Measurements from ENCODE around the gene DOK4. TPM values are rescaled to one million over a fixed set of nuclear protein-coding genes. Genes with fewer than 3 reads are reported as not detected.

DOK4 gene
- total and polyA plus RNA-seq, 2 experiments from 2014 or later = 11.4 to 29.1 TPM

DNA sequence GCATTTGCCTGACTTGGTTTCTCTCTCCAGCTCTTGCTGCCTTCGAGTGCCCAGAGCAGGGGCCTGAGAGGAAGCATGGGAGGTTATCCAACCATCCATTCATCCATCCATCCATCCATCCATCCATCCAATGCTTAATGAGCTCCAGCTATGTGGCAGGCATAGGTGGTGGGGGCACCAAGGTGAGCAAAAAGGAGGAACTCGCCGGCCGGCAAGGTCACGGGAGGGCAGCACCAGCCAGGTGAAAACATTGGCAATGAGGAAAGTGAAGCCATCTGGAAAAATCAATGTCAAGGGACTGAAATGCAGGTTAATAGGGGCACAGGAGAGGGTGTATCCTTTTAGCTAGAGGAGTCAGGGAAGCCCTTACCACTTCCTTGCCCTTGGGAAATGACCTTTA, 18.2 kb upstream of the DOK4 start (continued):
- TF ChIP-seq, protein P1, sequence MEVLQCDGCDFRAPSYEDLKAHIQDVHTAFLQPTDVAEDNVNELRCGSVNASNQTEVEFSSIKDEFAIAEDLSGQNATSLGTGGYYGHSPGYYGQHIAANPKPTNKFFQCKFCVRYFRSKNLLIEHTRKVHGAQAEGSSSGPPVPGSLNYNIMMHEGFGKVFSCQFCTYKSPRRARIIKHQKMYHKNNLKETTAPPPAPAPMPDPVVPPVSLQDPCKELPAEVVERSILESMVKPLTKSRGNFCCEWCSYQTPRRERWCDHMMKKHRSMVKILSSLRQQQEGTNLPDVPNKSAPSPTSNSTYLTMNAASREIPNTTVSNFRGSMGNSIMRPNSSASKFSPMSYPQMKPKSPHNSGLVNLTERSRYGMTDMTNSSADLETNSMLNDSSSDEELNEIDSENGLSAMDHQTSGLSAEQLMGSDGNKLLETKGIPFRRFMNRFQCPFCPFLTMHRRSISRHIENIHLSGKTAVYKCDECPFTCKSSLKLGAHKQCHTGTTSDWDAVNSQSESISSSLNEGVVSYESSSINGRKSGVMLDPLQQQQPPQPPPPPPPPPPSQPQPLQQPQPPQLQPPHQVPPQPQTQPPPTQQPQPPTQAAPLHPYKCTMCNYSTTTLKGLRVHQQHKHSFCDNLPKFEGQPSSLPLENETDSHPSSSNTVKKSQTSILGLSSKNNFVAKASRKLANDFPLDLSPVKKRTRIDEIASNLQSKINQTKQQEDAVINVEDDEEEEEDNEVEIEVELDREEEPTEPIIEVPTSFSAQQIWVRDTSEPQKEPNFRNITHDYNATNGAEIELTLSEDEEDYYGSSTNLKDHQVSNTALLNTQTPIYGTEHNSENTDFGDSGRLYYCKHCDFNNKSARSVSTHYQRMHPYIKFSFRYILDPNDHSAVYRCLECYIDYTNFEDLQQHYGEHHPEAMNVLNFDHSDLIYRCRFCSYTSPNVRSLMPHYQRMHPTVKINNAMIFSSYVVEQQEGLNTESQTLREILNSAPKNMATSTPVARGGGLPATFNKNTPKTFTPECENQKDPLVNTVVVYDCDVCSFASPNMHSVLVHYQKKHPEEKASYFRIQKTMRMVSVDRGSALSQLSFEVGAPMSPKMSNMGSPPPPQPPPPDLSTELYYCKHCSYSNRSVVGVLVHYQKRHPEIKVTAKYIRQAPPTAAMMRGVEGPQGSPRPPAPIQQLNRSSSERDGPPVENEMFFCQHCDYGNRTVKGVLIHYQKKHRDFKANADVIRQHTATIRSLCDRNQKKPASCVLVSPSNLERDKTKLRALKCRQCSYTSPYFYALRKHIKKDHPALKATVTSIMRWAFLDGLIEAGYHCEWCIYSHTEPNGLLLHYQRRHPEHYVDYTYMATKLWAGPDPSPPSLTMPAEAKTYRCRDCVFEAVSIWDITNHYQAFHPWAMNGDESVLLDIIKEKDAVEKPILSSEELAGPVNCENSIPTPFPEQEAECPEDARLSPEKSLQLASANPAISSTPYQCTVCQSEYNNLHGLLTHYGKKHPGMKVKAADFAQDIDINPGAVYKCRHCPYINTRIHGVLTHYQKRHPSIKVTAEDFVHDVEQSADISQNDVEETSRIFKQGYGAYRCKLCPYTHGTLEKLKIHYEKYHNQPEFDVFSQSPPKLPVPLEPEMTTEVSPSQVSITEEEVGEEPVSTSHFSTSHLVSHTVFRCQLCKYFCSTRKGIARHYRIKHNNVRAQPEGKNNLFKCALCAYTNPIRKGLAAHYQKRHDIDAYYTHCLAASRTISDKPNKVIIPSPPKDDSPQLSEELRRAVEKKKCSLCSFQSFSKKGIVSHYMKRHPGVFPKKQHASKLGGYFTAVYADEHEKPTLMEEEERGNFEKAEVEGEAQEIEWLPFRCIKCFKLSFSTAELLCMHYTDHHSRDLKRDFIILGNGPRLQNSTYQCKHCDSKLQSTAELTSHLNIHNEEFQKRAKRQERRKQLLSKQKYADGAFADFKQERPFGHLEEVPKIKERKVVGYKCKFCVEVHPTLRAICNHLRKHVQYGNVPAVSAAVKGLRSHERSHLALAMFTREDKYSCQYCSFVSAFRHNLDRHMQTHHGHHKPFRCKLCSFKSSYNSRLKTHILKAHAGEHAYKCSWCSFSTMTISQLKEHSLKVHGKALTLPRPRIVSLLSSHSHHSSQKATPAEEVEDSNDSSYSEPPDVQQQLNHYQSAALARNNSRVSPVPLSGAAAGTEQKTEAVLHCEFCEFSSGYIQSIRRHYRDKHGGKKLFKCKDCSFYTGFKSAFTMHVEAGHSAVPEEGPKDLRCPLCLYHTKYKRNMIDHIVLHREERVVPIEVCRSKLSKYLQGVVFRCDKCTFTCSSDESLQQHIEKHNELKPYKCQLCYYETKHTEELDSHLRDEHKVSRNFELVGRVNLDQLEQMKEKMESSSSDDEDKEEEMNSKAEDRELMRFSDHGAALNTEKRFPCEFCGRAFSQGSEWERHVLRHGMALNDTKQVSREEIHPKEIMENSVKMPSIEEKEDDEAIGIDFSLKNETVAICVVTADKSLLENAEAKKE (CRISPR knock-in tag; IDR thresholded peaks at IDR 0.05) = no peak
- no peak for TF ChIP-seq EZH2 (IDR thresholded peaks at IDR 0.05; ENCODE audit: low read depth, unreplicated experiment)
- no peak for TF ChIP-seq JUNB (IDR thresholded peaks at IDR 0.05; ENCODE audit: unreplicated experiment)
- no peak for TF ChIP-seq POLR2AphosphoS5 (IDR thresholded peaks at IDR 0.05; ENCODE audit: low read depth)
- TF ChIP-seq NANOG (IDR thresholded peaks at IDR 0.05; ENCODE audit: borderline replicate concordance) = no peak
- TF ChIP-seq, protein P2, sequence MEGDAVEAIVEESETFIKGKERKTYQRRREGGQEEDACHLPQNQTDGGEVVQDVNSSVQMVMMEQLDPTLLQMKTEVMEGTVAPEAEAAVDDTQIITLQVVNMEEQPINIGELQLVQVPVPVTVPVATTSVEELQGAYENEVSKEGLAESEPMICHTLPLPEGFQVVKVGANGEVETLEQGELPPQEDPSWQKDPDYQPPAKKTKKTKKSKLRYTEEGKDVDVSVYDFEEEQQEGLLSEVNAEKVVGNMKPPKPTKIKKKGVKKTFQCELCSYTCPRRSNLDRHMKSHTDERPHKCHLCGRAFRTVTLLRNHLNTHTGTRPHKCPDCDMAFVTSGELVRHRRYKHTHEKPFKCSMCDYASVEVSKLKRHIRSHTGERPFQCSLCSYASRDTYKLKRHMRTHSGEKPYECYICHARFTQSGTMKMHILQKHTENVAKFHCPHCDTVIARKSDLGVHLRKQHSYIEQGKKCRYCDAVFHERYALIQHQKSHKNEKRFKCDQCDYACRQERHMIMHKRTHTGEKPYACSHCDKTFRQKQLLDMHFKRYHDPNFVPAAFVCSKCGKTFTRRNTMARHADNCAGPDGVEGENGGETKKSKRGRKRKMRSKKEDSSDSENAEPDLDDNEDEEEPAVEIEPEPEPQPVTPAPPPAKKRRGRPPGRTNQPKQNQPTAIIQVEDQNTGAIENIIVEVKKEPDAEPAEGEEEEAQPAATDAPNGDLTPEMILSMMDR (conservative IDR thresholded peaks at IDR 0.05; ENCODE audit: low read depth in 2 of 2) = no peak
- TF ChIP-seq EZH2phosphoT487 (IDR thresholded peaks at IDR 0.05; ENCODE audit: unreplicated experiment) = no peak
- TF ChIP-seq CREB1 (CRISPR knock-in tag; IDR thresholded peaks at IDR 0.05; ENCODE audit: low read depth) = no peak

- H3K36me3 ChIP-seq (ENCODE audit: insufficient read depth) = no peaks in the 10 kb centered on the region
- Mint-ChIP-seq H3K27me3 (ENCODE audit: insufficient read depth, low read depth, poor library complexity) (peaks cover 14% of the 10 kb centered on the region), H3K9me3 (no peaks in the 10 kb centered on the region), H3K4me1 (peaks cover 20% of the 10 kb centered on the region), H3K4me3 (no peak overlapping the region), H3K27ac (no peak overlapping the region), H3K36me3 (ENCODE audit: low read depth) (no peaks in the 10 kb centered on the region)
- H3K4me3 ChIP-seq = no peak overlapping the region
- no peak overlapping the region for H3K27ac ChIP-seq (ENCODE audit: low read depth)
- no peaks in the 10 kb centered on the region for H3K4me1 ChIP-seq (ENCODE audit: insufficient read depth)
- no peaks in the 10 kb centered on the region for H3K79me2 ChIP-seq (replicated peaks; ENCODE audit: insufficient read depth)
- H2AFZ ChIP-seq = no peak overlapping the region
- H3K27me3 ChIP-seq (ENCODE audit: insufficient read depth) = no peaks in the 10 kb centered on the region
- H3K9me2 ChIP-seq (ENCODE audit: insufficient read depth) = no peaks in the 10 kb centered on the region
- H4K20me1 ChIP-seq (replicated peaks; ENCODE audit: insufficient read depth) = no peaks in the 10 kb centered on the region
- ATAC-seq (no peak), DNase-seq (ENCODE audit: low spot score) (no peak)
- H3F3A ChIP-seq (replicated peaks; ENCODE audit: low read depth) = no peaks in the 10 kb centered on the region
- no peak overlapping the region for H3K4me2 ChIP-seq
- TF ChIP-seq ETS1 (IDR thresholded peaks at IDR 0.05) = no peak
- TF ChIP-seq, protein P2 (conservative IDR thresholded peaks at IDR 0.05; ENCODE audit: low read depth in 2 of 2) = no peak
- no peak for TF ChIP-seq ZNF114 (CRISPR knock-in tag; IDR thresholded peaks at IDR 0.05)
- TF ChIP-seq ZNF331 (CRISPR knock-in tag; IDR thresholded peaks at IDR 0.05; ENCODE audit: low read depth) = no peak
- TF ChIP-seq CREB1 (CRISPR knock-in tag; IDR thresholded peaks at IDR 0.05; ENCODE audit: low read depth) = no peak
- no peak for TF ChIP-seq JUNB (IDR thresholded peaks at IDR 0.05; ENCODE audit: unreplicated experiment)
- TF ChIP-seq NANOG (IDR thresholded peaks at IDR 0.05; ENCODE audit: borderline replicate concordance) = no peak
- TF ChIP-seq EZH2 (IDR thresholded peaks at IDR 0.05; ENCODE audit: low read depth, unreplicated experiment) = no peak
Measured at GRCh38 chr16:57504001-57504400, 17.7 kb upstream of the DOK4 start.
